Measurements from ENCODE around the gene SMG7. TPM values are rescaled to one million over a fixed set of nuclear protein-coding genes. Genes with fewer than 3 reads are reported as not detected.

SMG7 gene
- total RNA-seq, 1 experiment from 2014 or later: 54.1 TPM

GRCh38 chr1:183570451-183570850 lies 98.2 kb downstream of the SMG7 start:
- Histone ChIP-seq H3K4me3 (replicated peaks in 1 of 2; ENCODE audit: low read depth in 1 of 2, low read length in 2 of 2) (no peak overlapping the region), H3K4me1 (ENCODE audit: control insufficient read depth in 1 of 2, insufficient read depth in 2 of 2, low read length in 2 of 2) (peaks cover 4 to 7% of the 10 kb centered on the region in 2 experiments; a peak in 3 of 4 replicates), H3K9me3 (ENCODE audit: control insufficient read depth in 1 of 2, insufficient read depth in 1 of 2, low read depth in 1 of 2, low read length in 2 of 2) (no peaks in the 10 kb centered on the region), H2AFZ (ENCODE audit: low read depth, low read length, poor library complexity, severe bottlenecking) (no peak overlapping the region), H3K36me3 (ENCODE audit: control insufficient read depth in 1 of 2, insufficient read depth in 2 of 2, low read length in 2 of 2) (no peaks in the 10 kb centered on the region), H4K20me1 (ENCODE audit: insufficient read depth) (no peaks in the 10 kb centered on the region), H3K4me2 (ENCODE audit: low read length) (no peak overlapping the region), H3K27ac (ENCODE audit: low read depth, low read length) (no peak overlapping the region), H3K27me3 (ENCODE audit: insufficient read depth, low read length) (no peaks in the 10 kb centered on the region), H3K9me2 (ENCODE audit: insufficient read depth) (no peaks in the 10 kb centered on the region), H3K79me2 (ENCODE audit: insufficient read depth, low read length) (no peaks in the 10 kb centered on the region), H3K9ac (ENCODE audit: low read length) (no peak overlapping the region)
- RAD21 ChIA-PET (ENCODE audit: low non-redundant PET in 1 of 2, low total read pairs in 2 of 2, uncharacterized antibody in 2 of 2, unreplicated experiment in 2 of 2): no interaction called here
- no peak for ATAC-seq
- intact Hi-C loops (cut with micrococcal nuclease): no loop called here
- DNase-seq (ENCODE audit: low read depth, low spot score): no peak
- BruUV-seq (replicated peaks): no TSS peak
- CTCF ChIA-PET: no interaction called here
- POLR2A ChIA-PET: interaction anchor here (2.6 kb wide), 1 partner anchor 10 kb away, joined by 6 read pairs; no protein-coding TSS in a partner anchor
- no peak for TF ChIP-seq CTCF (IDR thresholded peaks at IDR 0.05 in 2 of 3, conservative IDR thresholded peaks at IDR 0.05 in 1 of 3; ENCODE audit: borderline replicate concordance in 1 of 3, insufficient read depth in 1 of 3, low read depth in 2 of 3, low read length in 2 of 3)
- no peak for TF ChIP-seq SP1 (IDR thresholded peaks at IDR 0.05; ENCODE audit: low read depth)
- no peak for TF ChIP-seq CEBPB (IDR thresholded peaks at IDR 0.05; ENCODE audit: low read depth)
- no peak for TF ChIP-seq MAX (IDR thresholded peaks at IDR 0.05)
- TF ChIP-seq POLR2A (IDR thresholded peaks at IDR 0.05; ENCODE audit: borderline replicate concordance, extremely low read depth, insufficient read depth, insufficient read length): no peak
- no peak for TF ChIP-seq EZH2 (IDR thresholded peaks at IDR 0.05)
- no peak for TF ChIP-seq ATF3 (IDR thresholded peaks at IDR 0.05)
- no peak for TF ChIP-seq SRF (IDR thresholded peaks at IDR 0.05; ENCODE audit: low read depth)
- TF ChIP-seq CBX3 (IDR thresholded peaks at IDR 0.05; ENCODE audit: low read depth): no peak
- TF ChIP-seq EZH2phosphoT487 (IDR thresholded peaks at IDR 0.05; ENCODE audit: borderline replicate concordance): no peak
- TF ChIP-seq EGR1 (IDR thresholded peaks at IDR 0.05; ENCODE audit: low read depth): no peak
- TF ChIP-seq RAD21 (IDR thresholded peaks at IDR 0.05; ENCODE audit: low read depth): no peak
- TF ChIP-seq FOSL1 (IDR thresholded peaks at IDR 0.05; ENCODE audit: low read depth): no peak
